Lung (tissue), 12 donors: ENCODE measurements around the gene BLOC1S1. TPM values are rescaled to one million over a fixed set of nuclear protein-coding genes. Genes with fewer than 3 reads are reported as not detected.
A peak's percentile ranks its signal among the peaks of the same experiment; 100 is the strongest.

Source experiments
- ATAC-seq: fragments of 200-7000 bp; cut with Tn5 transposase; one replicate; pipeline ENCODE4 v1.9.1; 2020; ENCODE audit warnings: moderate number of reproducible peaks; ENCODE audit not compliant: insufficient read depth, low FRiP score
- DNase-seq, 3 donors: peaks; one replicate each; pipeline ENCODE4 v3.0.0-alpha.2; 2013 to 2017
- H3K27ac ChIP-seq, 2 donors: one replicate each; pipeline ENCODE4 v1.5.1; 2013; ENCODE audit warnings: mild to moderate bottlenecking in 2 of 2, moderate library complexity in 2 of 2, control low read depth in 1 of 2, inconsistent platforms in 1 of 2, low read depth in 1 of 2, low read length in 1 of 2
- H3K27me3 ChIP-seq, 3 donors: one replicate each; pipeline ENCODE4 v1.5.1; 2013; ENCODE audit warnings: low read length in 2 of 3; ENCODE audit not compliant: control insufficient read depth in 3 of 3, insufficient read depth in 3 of 3
- H3K36me3 ChIP-seq, 4 donors: one replicate each; pipeline ENCODE4 v1.5.1; 2013; ENCODE audit warnings: low read length in 4 of 4, mild to moderate bottlenecking in 1 of 4, moderate library complexity in 1 of 4; ENCODE audit not compliant: control insufficient read depth in 4 of 4, insufficient read depth in 4 of 4
- H3K4me1 ChIP-seq, 5 donors: one replicate each; pipeline ENCODE4 v1.5.1; 2013; ENCODE audit warnings: low read length in 5 of 5, mild to moderate bottlenecking in 2 of 5, moderate library complexity in 1 of 5; ENCODE audit not compliant: control insufficient read depth in 5 of 5, insufficient read depth in 5 of 5
- H3K4me3 ChIP-seq: one replicate; pipeline ENCODE4 v1.5.1; 2013; ENCODE audit warnings: mild to moderate bottlenecking, control low read depth, moderate library complexity
- H3K9ac ChIP-seq, 2 donors: one replicate each; pipeline ENCODE4 v1.5.1; 2013; ENCODE audit warnings: low read length in 2 of 2, control low read depth in 1 of 2; ENCODE audit not compliant: insufficient read depth in 1 of 2
- H3K9me3 ChIP-seq, 4 donors: one replicate each; pipeline ENCODE4 v1.5.1; 2013; ENCODE audit warnings: low read length in 3 of 4, mild to moderate bottlenecking in 1 of 4, moderate library complexity in 1 of 4; ENCODE audit not compliant: control insufficient read depth in 4 of 4, insufficient read depth in 3 of 4
- WGBS, 2 donors: extraction: QIAGEN DNeasy Blood & Tissue Kit; methylation state at CpG; one replicate each; pipeline ENCODE4 v1.1.7; 2013; 5-methylcytosine and 5-hydroxymethylcytosine counted together
- polyA plus RNA-seq, 2 donors: library from polyadenylated mRNA; stranded (reverse); fragments of 200-250 nt; gene quantifications; one replicate each; pipeline ENCODE4 v1.2.1, GENCODE V29; 2013
- total RNA-seq, 2 donors: library from RNA; depleted of rRNA in 1 of 2; stranded (reverse); fragments of >200 nt in 1 of 2; gene quantifications; one replicate each; pipeline ENCODE4 v1.2.1, GENCODE V29; 2014 to 2021
- TF ChIP-seq, protein P1 (sequence below): IDR thresholded peaks from 2 replicates; pipeline ENCODE4 v1.5.1; 2012; ENCODE audit warnings: mild to moderate bottlenecking; ENCODE audit errors: control extremely low read depth, extremely low read depth
- donor health status: control.
- donor health status: control.
- donor health status: Bipolar disorder and iron deficiency.
- donor health status: healthy.
- donor health status: DM: yes; HTN: yes; CAD: no.

BLOC1S1 gene
- total and polyA plus RNA-seq, 4 donors: 53.9 to 374 (median 242) TPM

- H3K9me3 ChIP-seq: no peaks in the 10 kb centered on the region
- no peak overlapping the region for H3K9ac ChIP-seq
- no peak overlapping the region for H3K4me3 ChIP-seq
- ATAC-seq: no peak
- no peak for DNase-seq
- H3K27ac ChIP-seq: no peak overlapping the region
- H3K36me3 ChIP-seq: peaks cover 5 to 38% (median 32%) of the 10 kb centered on the region in 4 donors
- peaks cover 0 to 25% (median 10%) of the 10 kb centered on the region in 5 donors for H3K4me1 ChIP-seq
- TF ChIP-seq, protein P1, sequence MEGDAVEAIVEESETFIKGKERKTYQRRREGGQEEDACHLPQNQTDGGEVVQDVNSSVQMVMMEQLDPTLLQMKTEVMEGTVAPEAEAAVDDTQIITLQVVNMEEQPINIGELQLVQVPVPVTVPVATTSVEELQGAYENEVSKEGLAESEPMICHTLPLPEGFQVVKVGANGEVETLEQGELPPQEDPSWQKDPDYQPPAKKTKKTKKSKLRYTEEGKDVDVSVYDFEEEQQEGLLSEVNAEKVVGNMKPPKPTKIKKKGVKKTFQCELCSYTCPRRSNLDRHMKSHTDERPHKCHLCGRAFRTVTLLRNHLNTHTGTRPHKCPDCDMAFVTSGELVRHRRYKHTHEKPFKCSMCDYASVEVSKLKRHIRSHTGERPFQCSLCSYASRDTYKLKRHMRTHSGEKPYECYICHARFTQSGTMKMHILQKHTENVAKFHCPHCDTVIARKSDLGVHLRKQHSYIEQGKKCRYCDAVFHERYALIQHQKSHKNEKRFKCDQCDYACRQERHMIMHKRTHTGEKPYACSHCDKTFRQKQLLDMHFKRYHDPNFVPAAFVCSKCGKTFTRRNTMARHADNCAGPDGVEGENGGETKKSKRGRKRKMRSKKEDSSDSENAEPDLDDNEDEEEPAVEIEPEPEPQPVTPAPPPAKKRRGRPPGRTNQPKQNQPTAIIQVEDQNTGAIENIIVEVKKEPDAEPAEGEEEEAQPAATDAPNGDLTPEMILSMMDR: no peak
- 64 to 78% methylated on average over 3 of the region's 3 CpGs for WGBS, 2 donors
- H3K27me3 ChIP-seq: no peaks in the 10 kb centered on the region
Observed at GRCh38 chr12:55725556-55725955, 9.7 kb downstream of the BLOC1S1 start.

- peak overlapping the region; percentile 42 for H3K4me3 ChIP-seq
- DNase-seq: no peak
- no peaks in the 10 kb centered on the region for H3K27me3 ChIP-seq
- ATAC-seq: no peak
- peak overlapping the region; percentile 98 for H3K27ac ChIP-seq
- TF ChIP-seq, protein P1: no peak
- H3K4me1 ChIP-seq: peaks cover 0 to 28% (median 10%) of the 10 kb centered on the region in 5 donors
- 44 to 45% methylated on average over 10 of the region's 10 CpGs for WGBS, 2 donors
- H3K36me3 ChIP-seq: peaks cover 5 to 35% (median 32%) of the 10 kb centered on the region in 4 donors
- no peaks in the 10 kb centered on the region for H3K9me3 ChIP-seq
- peak overlapping the region in 1 of 2 donors; percentile 59 for H3K9ac ChIP-seq
Observed at GRCh38 chr12:55726971-55727370, 11.1 kb downstream of the BLOC1S1 start.

DNA sequence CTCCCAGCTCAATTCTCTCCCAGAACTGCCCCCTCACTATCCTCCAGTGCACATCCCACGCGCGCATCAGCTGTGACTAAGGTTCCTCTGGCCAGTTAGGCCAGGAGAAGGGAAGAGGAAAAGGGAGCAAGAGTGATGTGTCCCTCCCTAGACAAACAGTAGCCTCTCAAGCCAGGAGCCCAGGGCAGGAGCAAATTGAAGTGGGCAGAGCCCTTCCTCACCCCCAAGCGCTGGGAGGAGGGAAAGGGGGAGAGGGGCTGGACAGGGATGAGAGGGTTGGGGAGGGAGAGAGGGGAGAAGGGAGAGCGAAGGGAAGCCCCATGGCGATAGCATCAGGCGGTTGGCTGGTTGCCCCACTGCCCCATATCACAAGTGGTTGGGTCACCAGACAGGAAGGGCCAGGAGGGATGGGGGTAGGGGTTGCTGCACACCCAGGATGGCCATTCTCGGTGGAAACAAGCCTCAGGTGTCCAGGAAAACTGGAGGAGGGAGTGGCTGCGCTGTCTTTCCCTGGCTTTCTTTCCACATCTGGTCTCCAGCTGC, 11.9 kb downstream of the BLOC1S1 start:
- peaks cover 0 to 28% (median 10%) of the 10 kb centered on the region in 5 donors for H3K4me1 ChIP-seq
- DNase-seq: peak in 1 of 3 donors; percentile 63
- TF ChIP-seq, protein P1: no peak
- H3K27ac ChIP-seq: peak overlapping the region; percentile 98
- peak overlapping the region; percentile 42 for H3K4me3 ChIP-seq
- ATAC-seq: no peak
- no peaks in the 10 kb centered on the region for H3K27me3 ChIP-seq
- peaks cover 5 to 35% (median 31%) of the 10 kb centered on the region in 4 donors for H3K36me3 ChIP-seq
- 10 to 14% methylated on average over 9 of the region's 9 CpGs for WGBS, 2 donors
- H3K9me3 ChIP-seq: no peaks in the 10 kb centered on the region
- peak overlapping the region; percentile 1 to 59 for H3K9ac ChIP-seq
